Smooth muscle cell (in vitro differentiated cells): ENCODE results near the gene FLRT3. TPM values are rescaled to one million over a fixed set of nuclear protein-coding genes. Genes with fewer than 3 reads are reported as not detected.

Experiments used
- DNase-seq: peaks from one replicate; lab custom pipeline; 2025; ENCODE audit not compliant: unreplicated experiment; lab: John Stamatoyannopoulos, UW
- H2AFZ ChIP-seq: fragments of 200-600 bp; sonication (generic); 2 replicates; pipeline ENCODE4 v1.6.0; 2016; ENCODE audit warnings: antibody characterized with exemption, low read depth, mild to moderate bottlenecking
- H3F3A ChIP-seq: fragments of 200-600 bp; sonication (generic); 2 replicates; pipeline ENCODE4 v1.6.0; 2017; ENCODE audit warnings: antibody characterized with exemption, low read depth
- H3K27ac ChIP-seq: fragments of 200-600 bp; sonication (generic); 2 replicates; pipeline ENCODE4 v1.5.1; 2016; ENCODE audit warnings: low read depth, mild to moderate bottlenecking
- H3K27me3 ChIP-seq: fragments of 200-600 bp; sonication (generic); 2 replicates; pipeline ENCODE4 v1.6.1; 2016; ENCODE audit warnings: low read depth, mild to moderate bottlenecking
- H3K36me3 ChIP-seq: fragments of 200-600 bp; sonication (generic); 2 replicates; pipeline ENCODE4 v1.5.1; 2016; ENCODE audit warnings: low read depth
- H3K4me1 ChIP-seq: fragments of 200-600 bp; sonication (generic); 2 replicates; pipeline ENCODE4 v1.5.1; 2016; ENCODE audit warnings: low read depth
- H3K4me2 ChIP-seq: fragments of 200-600 bp; sonication (generic); 2 replicates; pipeline ENCODE4 v1.6.0; 2016; ENCODE audit warnings: mild to moderate bottlenecking
- H3K4me3 ChIP-seq: fragments of 200-600 bp; sonication (generic); 2 replicates; pipeline ENCODE4 v1.5.1; 2016; ENCODE audit warnings: mild to moderate bottlenecking
- H3K79me2 ChIP-seq: fragments of 200-600 bp; sonication (generic); 2 replicates; pipeline ENCODE4 v1.6.0; 2016; ENCODE audit warnings: low read depth, mild to moderate bottlenecking
- H3K9ac ChIP-seq: fragments of 200-600 bp; sonication (generic); 2 replicates; pipeline ENCODE4 v1.6.0; 2016; ENCODE audit warnings: low read depth
- H3K9me3 ChIP-seq: fragments of 200-600 bp; sonication (generic); replicated peaks from 2 replicates; pipeline ENCODE4 v1.5.1; 2016; ENCODE audit warnings: low read depth
- H4K20me1 ChIP-seq: fragments of 200-600 bp; sonication (generic); 2 replicates; pipeline ENCODE4 v1.6.0; 2016; ENCODE audit warnings: low read depth
- WGBS: methylation state at CpG from one replicate; pipeline ENCODE4 v1.1.7; 2016; ENCODE audit warnings: low lambda C conversion rate; 5-methylcytosine and 5-hydroxymethylcytosine counted together
- polyA plus RNA-seq: library from polyadenylated mRNA; unstranded; fragments of >200 nt; fragmentation: Nextera tagmentation; extraction: Ambion mirVana; gene quantifications from 2 replicates; pipeline ENCODE4 v1.2.1, GENCODE V29; 2016
- small RNA-seq: library from RNA; depleted of rRNA; stranded (forward); fragments of <200 nt; gene quantifications from one replicate; pipeline ENCODE3, GENCODE V24; 2014
- total RNA-seq: library from RNA; depleted of rRNA; stranded (reverse); fragments of >200 nt; gene quantifications from 2 replicates; pipeline ENCODE4 v1.2.3, GENCODE V29; 2014
- TF ChIP-seq, protein P1 (sequence below): fragments of 200-600 bp; sonication (generic); IDR thresholded peaks from 2 replicates; pipeline ENCODE4 v1.5.1; 2017; ENCODE audit warnings: borderline replicate concordance, mild to moderate bottlenecking, antibody characterized with exemption; ENCODE audit not compliant: insufficient read depth, poor library complexity, severe bottlenecking

FLRT3 gene
- total and polyA plus RNA-seq, 2 experiments from 2014 or later = 15.5 to 24.3 TPM

- H3K27ac ChIP-seq = peak overlapping the region; percentile 68
- 66% methylated on average over 3 of the region's 3 CpGs for WGBS
Measured at GRCh38 chr20:14288341-14289330, 48.8 kb downstream of the FLRT3 start.

GRCh38 chr20:14284443-14284842 is 53.0 kb downstream of the FLRT3 start:
- no peak overlapping the region for H3K4me2 ChIP-seq
- no peak overlapping the region for H3K9ac ChIP-seq
- H3F3A ChIP-seq = no peaks in the 10 kb centered on the region
- H3K36me3 ChIP-seq = no peaks in the 10 kb centered on the region
- no peaks in the 10 kb centered on the region for H3K4me1 ChIP-seq
- no peaks in the 10 kb centered on the region for H3K27me3 ChIP-seq
- WGBS = 77% methylated on average over 1 of the region's 1 CpG
- TF ChIP-seq, protein P1, sequence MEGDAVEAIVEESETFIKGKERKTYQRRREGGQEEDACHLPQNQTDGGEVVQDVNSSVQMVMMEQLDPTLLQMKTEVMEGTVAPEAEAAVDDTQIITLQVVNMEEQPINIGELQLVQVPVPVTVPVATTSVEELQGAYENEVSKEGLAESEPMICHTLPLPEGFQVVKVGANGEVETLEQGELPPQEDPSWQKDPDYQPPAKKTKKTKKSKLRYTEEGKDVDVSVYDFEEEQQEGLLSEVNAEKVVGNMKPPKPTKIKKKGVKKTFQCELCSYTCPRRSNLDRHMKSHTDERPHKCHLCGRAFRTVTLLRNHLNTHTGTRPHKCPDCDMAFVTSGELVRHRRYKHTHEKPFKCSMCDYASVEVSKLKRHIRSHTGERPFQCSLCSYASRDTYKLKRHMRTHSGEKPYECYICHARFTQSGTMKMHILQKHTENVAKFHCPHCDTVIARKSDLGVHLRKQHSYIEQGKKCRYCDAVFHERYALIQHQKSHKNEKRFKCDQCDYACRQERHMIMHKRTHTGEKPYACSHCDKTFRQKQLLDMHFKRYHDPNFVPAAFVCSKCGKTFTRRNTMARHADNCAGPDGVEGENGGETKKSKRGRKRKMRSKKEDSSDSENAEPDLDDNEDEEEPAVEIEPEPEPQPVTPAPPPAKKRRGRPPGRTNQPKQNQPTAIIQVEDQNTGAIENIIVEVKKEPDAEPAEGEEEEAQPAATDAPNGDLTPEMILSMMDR = no peak
- no peak overlapping the region for H3K27ac ChIP-seq
- no peaks in the 10 kb centered on the region for H3K9me3 ChIP-seq
- DNase-seq = no peak
- no peak overlapping the region for H3K4me3 ChIP-seq
- no peaks in the 10 kb centered on the region for H4K20me1 ChIP-seq
- H3K79me2 ChIP-seq = no peaks in the 10 kb centered on the region
- no peak overlapping the region for H2AFZ ChIP-seq

More at GRCh38 chr20:14288341-14289330, 48.8 kb downstream of the FLRT3 start:
- no peak for DNase-seq
- H3K9me3 ChIP-seq = no peaks in the 10 kb centered on the region
- no peaks in the 10 kb centered on the region for H3F3A ChIP-seq
- H3K36me3 ChIP-seq = no peaks in the 10 kb centered on the region
- TF ChIP-seq, protein P1 = no peak
- H3K27me3 ChIP-seq = no peaks in the 10 kb centered on the region
- no peak overlapping the region for H3K4me3 ChIP-seq
- H4K20me1 ChIP-seq = no peaks in the 10 kb centered on the region
- H2AFZ ChIP-seq = no peak overlapping the region
- H3K79me2 ChIP-seq = no peaks in the 10 kb centered on the region
- no peaks in the 10 kb centered on the region for H3K4me1 ChIP-seq
- H3K4me2 ChIP-seq = no peak overlapping the region
- H3K9ac ChIP-seq = peak overlapping the region; percentile 9

GRCh38 chr20:14282140-14282539 is 55.3 kb downstream of the FLRT3 start:
- Histone ChIP-seq H3K4me2 (no peak overlapping the region), H3K4me3 (no peak overlapping the region), H3K27ac (no peak overlapping the region), H2AFZ (no peak overlapping the region), H3K9me3 (no peaks in the 10 kb centered on the region), H3K27me3 (no peaks in the 10 kb centered on the region), H3K4me1 (no peaks in the 10 kb centered on the region), H4K20me1 (no peaks in the 10 kb centered on the region), H3F3A (no peaks in the 10 kb centered on the region), H3K79me2 (no peaks in the 10 kb centered on the region), H3K36me3 (no peaks in the 10 kb centered on the region), H3K9ac (no peak overlapping the region)
- DNase-seq = no peak
- 93% methylated on average over 4 of the region's 4 CpGs for WGBS
- TF ChIP-seq, protein P1 = no peak

Small RNAs within 50 kb of the gene (small RNA-seq; reads per million reads assigned to genes)
- gene RNU6-228P = not detected
